Measurements from ENCODE around the gene TMEM141. TPM values are rescaled to one million over a fixed set of nuclear protein-coding genes. Genes with fewer than 3 reads are reported as not detected.

TMEM141 gene
- polyA plus RNA-seq, 1 of the 3 experiments (the other 2 are of a cell fraction) = 112 TPM

DNA sequence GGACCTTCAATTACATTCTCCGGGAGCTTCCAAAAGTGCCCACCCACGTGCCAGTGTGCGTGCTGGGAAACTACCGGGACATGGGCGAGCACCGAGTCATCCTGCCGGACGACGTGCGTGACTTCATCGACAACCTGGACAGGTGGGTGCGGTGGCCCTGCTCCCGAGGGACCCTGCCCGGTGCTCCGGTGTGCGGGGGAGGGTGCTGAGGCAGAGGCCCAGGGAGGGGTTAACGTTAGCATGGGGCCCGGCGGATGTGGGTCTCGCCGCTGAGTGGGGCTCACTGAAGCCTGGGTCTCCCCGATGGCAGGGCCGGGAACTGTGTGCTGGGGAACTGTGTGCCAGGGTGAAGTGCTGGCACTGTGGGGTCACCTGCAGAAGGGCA lies 40.6 kb downstream of the TMEM141 start:
- no peaks in the 10 kb centered on the region for H3F3A ChIP-seq (replicated peaks; ENCODE audit: insufficient read depth)
- WGBS (ENCODE audit: low lambda C conversion rate) = no CpG with 5 or more reads among the region's 23 CpGs
- POLR2A ChIA-PET = no interaction called here

More for the DNA sequence above, 40.6 kb downstream of the TMEM141 start:
- TF ChIP-seq RXRA (IDR thresholded peaks at IDR 0.05; ENCODE audit: borderline replicate concordance, low read depth) = no peak
- TF ChIP-seq, protein P1, sequence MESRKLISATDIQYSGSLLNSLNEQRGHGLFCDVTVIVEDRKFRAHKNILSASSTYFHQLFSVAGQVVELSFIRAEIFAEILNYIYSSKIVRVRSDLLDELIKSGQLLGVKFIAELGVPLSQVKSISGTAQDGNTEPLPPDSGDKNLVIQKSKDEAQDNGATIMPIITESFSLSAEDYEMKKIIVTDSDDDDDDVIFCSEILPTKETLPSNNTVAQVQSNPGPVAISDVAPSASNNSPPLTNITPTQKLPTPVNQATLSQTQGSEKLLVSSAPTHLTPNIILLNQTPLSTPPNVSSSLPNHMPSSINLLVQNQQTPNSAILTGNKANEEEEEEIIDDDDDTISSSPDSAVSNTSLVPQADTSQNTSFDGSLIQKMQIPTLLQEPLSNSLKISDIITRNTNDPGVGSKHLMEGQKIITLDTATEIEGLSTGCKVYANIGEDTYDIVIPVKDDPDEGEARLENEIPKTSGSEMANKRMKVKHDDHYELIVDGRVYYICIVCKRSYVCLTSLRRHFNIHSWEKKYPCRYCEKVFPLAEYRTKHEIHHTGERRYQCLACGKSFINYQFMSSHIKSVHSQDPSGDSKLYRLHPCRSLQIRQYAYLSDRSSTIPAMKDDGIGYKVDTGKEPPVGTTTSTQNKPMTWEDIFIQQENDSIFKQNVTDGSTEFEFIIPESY (IDR thresholded peaks at IDR 0.05; ENCODE audit: borderline replicate concordance, low read depth) = no peak
- TF ChIP-seq, protein P2, sequence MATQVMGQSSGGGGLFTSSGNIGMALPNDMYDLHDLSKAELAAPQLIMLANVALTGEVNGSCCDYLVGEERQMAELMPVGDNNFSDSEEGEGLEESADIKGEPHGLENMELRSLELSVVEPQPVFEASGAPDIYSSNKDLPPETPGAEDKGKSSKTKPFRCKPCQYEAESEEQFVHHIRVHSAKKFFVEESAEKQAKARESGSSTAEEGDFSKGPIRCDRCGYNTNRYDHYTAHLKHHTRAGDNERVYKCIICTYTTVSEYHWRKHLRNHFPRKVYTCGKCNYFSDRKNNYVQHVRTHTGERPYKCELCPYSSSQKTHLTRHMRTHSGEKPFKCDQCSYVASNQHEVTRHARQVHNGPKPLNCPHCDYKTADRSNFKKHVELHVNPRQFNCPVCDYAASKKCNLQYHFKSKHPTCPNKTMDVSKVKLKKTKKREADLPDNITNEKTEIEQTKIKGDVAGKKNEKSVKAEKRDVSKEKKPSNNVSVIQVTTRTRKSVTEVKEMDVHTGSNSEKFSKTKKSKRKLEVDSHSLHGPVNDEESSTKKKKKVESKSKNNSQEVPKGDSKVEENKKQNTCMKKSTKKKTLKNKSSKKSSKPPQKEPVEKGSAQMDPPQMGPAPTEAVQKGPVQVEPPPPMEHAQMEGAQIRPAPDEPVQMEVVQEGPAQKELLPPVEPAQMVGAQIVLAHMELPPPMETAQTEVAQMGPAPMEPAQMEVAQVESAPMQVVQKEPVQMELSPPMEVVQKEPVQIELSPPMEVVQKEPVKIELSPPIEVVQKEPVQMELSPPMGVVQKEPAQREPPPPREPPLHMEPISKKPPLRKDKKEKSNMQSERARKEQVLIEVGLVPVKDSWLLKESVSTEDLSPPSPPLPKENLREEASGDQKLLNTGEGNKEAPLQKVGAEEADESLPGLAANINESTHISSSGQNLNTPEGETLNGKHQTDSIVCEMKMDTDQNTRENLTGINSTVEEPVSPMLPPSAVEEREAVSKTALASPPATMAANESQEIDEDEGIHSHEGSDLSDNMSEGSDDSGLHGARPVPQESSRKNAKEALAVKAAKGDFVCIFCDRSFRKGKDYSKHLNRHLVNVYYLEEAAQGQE (IDR thresholded peaks at IDR 0.05; ENCODE audit: low read depth, low read length) = no peak
- no peak for TF ChIP-seq NRF1 (IDR thresholded peaks at IDR 0.05; ENCODE audit: low read depth, low read length)
- no peak for TF ChIP-seq CHD2 (IDR thresholded peaks at IDR 0.05; ENCODE audit: low read length, partially characterized antibody)
- no peak for TF ChIP-seq YY1 (IDR thresholded peaks at IDR 0.05; ENCODE audit: low read depth)
- TF ChIP-seq USF1 (IDR thresholded peaks at IDR 0.05; ENCODE audit: borderline replicate concordance, low read depth) = no peak
- no peak for TF ChIP-seq MEF2A (IDR thresholded peaks at IDR 0.05; ENCODE audit: borderline replicate concordance, low read depth)
- no peak for TF ChIP-seq RAD21 (IDR thresholded peaks at IDR 0.05; ENCODE audit: low read length)
- Histone ChIP-seq H3K4me3 (ENCODE audit: low read depth in 2 of 2, low read length in 1 of 2) (no peak overlapping the region), H3K9me3 (no peaks in the 10 kb centered on the region), H3K27ac (ENCODE audit: low read depth in 2 of 2, low read length in 1 of 2) (no peak overlapping the region), H2AFZ (ENCODE audit: low read depth) (no peak overlapping the region), H3K27me3 (ENCODE audit: insufficient read depth) (no peaks in the 10 kb centered on the region), H3K9ac (no peak overlapping the region), H3K4me2 (no peak overlapping the region), H3K36me3 (replicated peaks in 1 of 2; ENCODE audit: control insufficient read depth in 1 of 2, insufficient read depth in 2 of 2, low read length in 1 of 2) (peaks cover 4 to 64% of the 10 kb centered on the region in 2 experiments), H3K9me2 (no peaks in the 10 kb centered on the region), H3K4me1 (ENCODE audit: control insufficient read depth in 1 of 2, insufficient read depth in 2 of 2, low read depth in 1 of 2, low read length in 1 of 2) (no peaks in the 10 kb centered on the region), H4K20me1 (ENCODE audit: insufficient read depth) (no peaks in the 10 kb centered on the region), H3K79me2 (ENCODE audit: insufficient read depth) (no peaks in the 10 kb centered on the region)
- DNase-seq = no peak
- CTCF ChIA-PET = interaction anchor here (0.6 to 5.7 kb wide), 3 partner anchors 10 to 232 kb away, joined by 3 to 36 read pairs (median 3); partner anchors contain the start of genes AJM1 and FBXW5
